ENCODE data around the gene CDK5R2. TPM values are rescaled to one million over a fixed set of nuclear protein-coding genes. Genes with fewer than 3 reads are reported as not detected.

CDK5R2 gene
- total RNA-seq, 1 donor from 2014 or later, result not detected

- Mint-ChIP-seq H3K27me3 (ENCODE audit: insufficient read depth, low read depth) (peaks cover 69% of the 10 kb centered on the region), H3K36me3 (no peaks in the 10 kb centered on the region), H3K27ac (no peak overlapping the region), H3K4me1 (peaks cover 21% of the 10 kb centered on the region), H3K4me3 (peak overlapping the region; percentile 82), H3K9me3 (no peaks in the 10 kb centered on the region)
- no peak overlapping the region for H3K27ac ChIP-seq
- H3F3A ChIP-seq (ENCODE audit: low read depth), result peaks cover 6% of the 10 kb centered on the region
- H4K20me1 ChIP-seq (ENCODE audit: low read depth), result peaks cover 51% of the 10 kb centered on the region
- H3K27me3 ChIP-seq, result peaks cover 100% of the 10 kb centered on the region
- H3K36me3 ChIP-seq, result no peaks in the 10 kb centered on the region
- TF ChIP-seq EZH2 (IDR thresholded peaks at IDR 0.05) (peak; percentile 81), CTCF (IDR thresholded peaks at IDR 0.05) (peak; percentile 68), EZH2phosphoT487 (IDR thresholded peaks at IDR 0.05) (peak; percentile 76)
- no peak overlapping the region for H3K9ac ChIP-seq
- H3K9me3 ChIP-seq (ENCODE audit: low read depth), result no peaks in the 10 kb centered on the region
- peak overlapping the region; percentile 75 for H2AFZ ChIP-seq (replicated peaks)
- DNase-seq (ENCODE audit: low spot score), result peak; percentile 90
- H3K4me1 ChIP-seq, result peaks cover 31% of the 10 kb centered on the region
- H3K4me2 ChIP-seq, result peak overlapping the region; percentile 96
- H3K4me3 ChIP-seq, result peak overlapping the region; percentile 52
- H3K79me2 ChIP-seq (ENCODE audit: low read depth), result no peaks in the 10 kb centered on the region
Observed at GRCh38 chr2:219002395-219003266, 43.2 kb downstream of the CDK5R2 start.

- peaks cover 51% of the 10 kb centered on the region for H4K20me1 ChIP-seq (ENCODE audit: low read depth)
- peaks cover 66% of the 10 kb centered on the region for H3K27me3 Mint-ChIP-seq (ENCODE audit: insufficient read depth, low read depth)
- no peaks in the 10 kb centered on the region for H3K79me2 ChIP-seq (ENCODE audit: low read depth)
- H3K4me3 ChIP-seq, result peak overlapping the region; percentile 52
- H3K9ac ChIP-seq, result no peak overlapping the region
- H3K36me3 ChIP-seq, result no peaks in the 10 kb centered on the region
- H3K4me3 Mint-ChIP-seq, result peak overlapping the region; percentile 56
- no peaks in the 10 kb centered on the region for H3K9me3 Mint-ChIP-seq
- DNase-seq (ENCODE audit: low spot score), result no peak
- peaks cover 100% of the 10 kb centered on the region for H3K27me3 ChIP-seq
- no peaks in the 10 kb centered on the region for H3K36me3 Mint-ChIP-seq
- H3K27ac Mint-ChIP-seq, result no peak overlapping the region
- peaks cover 31% of the 10 kb centered on the region for H3K4me1 ChIP-seq
- H3F3A ChIP-seq (ENCODE audit: low read depth), result peaks cover 6% of the 10 kb centered on the region
- no peak overlapping the region for H3K27ac ChIP-seq
- H2AFZ ChIP-seq (replicated peaks), result no peak overlapping the region
- no peaks in the 10 kb centered on the region for H3K9me3 ChIP-seq (ENCODE audit: low read depth)
- peaks cover 16% of the 10 kb centered on the region for H3K4me1 Mint-ChIP-seq
- TF ChIP-seq CTCF (IDR thresholded peaks at IDR 0.05) (no peak), EZH2 (IDR thresholded peaks at IDR 0.05) (no peak), EZH2phosphoT487 (IDR thresholded peaks at IDR 0.05) (no peak)
- H3K4me2 ChIP-seq, result peak overlapping the region; percentile 96
Observed at GRCh38 chr2:219003267-219003634, 43.8 kb downstream of the CDK5R2 start.

- Histone ChIP-seq H3K4me3 (no peak overlapping the region), H3K27ac (no peak overlapping the region), H3K79me2 (ENCODE audit: low read depth) (no peaks in the 10 kb centered on the region), H3K27me3 (peaks cover 100% of the 10 kb centered on the region), H3K36me3 (no peaks in the 10 kb centered on the region), H3F3A (ENCODE audit: low read depth) (peaks cover 6% of the 10 kb centered on the region), H3K9me3 (ENCODE audit: low read depth) (no peaks in the 10 kb centered on the region), H2AFZ (replicated peaks) (no peak overlapping the region), H3K4me1 (peaks cover 26% of the 10 kb centered on the region), H3K4me2 (no peak overlapping the region), H4K20me1 (ENCODE audit: low read depth) (peaks cover 46% of the 10 kb centered on the region), H3K9ac (no peak overlapping the region)
- Mint-ChIP-seq H3K36me3 (no peaks in the 10 kb centered on the region), H3K27ac (no peak overlapping the region), H3K27me3 (ENCODE audit: insufficient read depth, low read depth) (peaks cover 64% of the 10 kb centered on the region), H3K4me3 (no peak overlapping the region), H3K4me1 (peaks cover 12% of the 10 kb centered on the region), H3K9me3 (no peaks in the 10 kb centered on the region)
- TF ChIP-seq CTCF (IDR thresholded peaks at IDR 0.05) (no peak), EZH2 (IDR thresholded peaks at IDR 0.05) (no peak), EZH2phosphoT487 (IDR thresholded peaks at IDR 0.05) (no peak)
- DNase-seq (ENCODE audit: low spot score), result no peak
Observed at GRCh38 chr2:219003979-219004378, 44.5 kb downstream of the CDK5R2 start.

Data from neural progenitor cell (in vitro differentiated cells).